Measurements from ENCODE around the gene RAD51AP1. TPM values are rescaled to one million over a fixed set of nuclear protein-coding genes. Genes with fewer than 3 reads are reported as not detected.
A peak's percentile ranks its signal among the peaks of the same experiment; 100 is the strongest.

RAD51AP1 gene
- total RNA-seq, 1 experiment from 2014 or later, result 59.4 TPM

DNA sequence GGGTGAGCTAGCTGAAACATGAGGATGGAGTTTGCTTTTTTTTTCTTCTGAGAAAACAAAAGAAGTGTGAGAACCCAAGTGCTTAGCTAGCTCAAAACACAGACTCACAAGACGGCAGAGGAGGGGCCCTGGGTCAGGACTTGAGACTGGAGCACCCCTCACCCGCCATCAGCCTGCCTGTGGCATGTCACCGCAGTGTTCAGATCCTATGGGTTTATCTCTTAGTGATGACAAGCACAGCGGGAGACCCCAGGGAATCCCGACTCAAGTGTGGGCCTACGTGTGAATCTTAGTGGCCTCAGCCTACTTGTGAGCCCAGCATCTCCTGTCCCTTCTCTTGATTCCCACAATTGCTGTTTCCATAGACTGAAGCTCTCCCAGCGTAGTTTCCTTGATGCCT, 46.2 kb downstream of the RAD51AP1 start:
- Histone ChIP-seq H3K23me2 (ENCODE audit: insufficient read length, low read depth, low read length, poor library complexity, severe bottlenecking) (no peaks in the 10 kb centered on the region), H3K9ac (ENCODE audit: extremely low read depth, insufficient read length, low read length) (no peak overlapping the region), H3K4me2 (ENCODE audit: insufficient read depth, insufficient read length, low read length) (no peak overlapping the region), H3K4ac (ENCODE audit: low read depth, low read length) (no peak overlapping the region), H2BK15ac (ENCODE audit: low read depth, low read length) (no peak overlapping the region), H4K8ac (replicated peaks; ENCODE audit: insufficient read length, low read depth, low read length) (no peak overlapping the region), H3K18ac (ENCODE audit: insufficient read length, low read depth, low read length) (no peak overlapping the region), H4K20me1 (ENCODE audit: control insufficient read depth, insufficient read depth, insufficient read length) (no peaks in the 10 kb centered on the region), H2BK20ac (ENCODE audit: low read depth, low read length, poor library complexity, severe bottlenecking) (no peak overlapping the region), H3K4me1 (ENCODE audit: insufficient read depth, low read length) (no peaks in the 10 kb centered on the region; the same call in 1 of the 2 replicates), H2BK5ac (ENCODE audit: insufficient read length, low read length) (no peak overlapping the region), H3K23ac (ENCODE audit: insufficient read length, low read depth, low read length) (no peak overlapping the region), H2BK12ac (ENCODE audit: insufficient read length, low read depth, low read length) (no peak overlapping the region), H3K27me3 (ENCODE audit: insufficient read depth, low read length) (no peaks in the 10 kb centered on the region), H2BK120ac (ENCODE audit: low read depth, low read length, poor library complexity, severe bottlenecking) (no peak overlapping the region), H2AK5ac (ENCODE audit: insufficient read length, low read length) (no peak overlapping the region), H3K56ac (ENCODE audit: insufficient read length, low read depth, low read length) (no peak overlapping the region), H3T11ph (ENCODE audit: low read length) (no peak overlapping the region), H3K79me2 (ENCODE audit: insufficient read depth, low read length) (no peaks in the 10 kb centered on the region), H3K79me1 (ENCODE audit: insufficient read depth, low read depth, low read length, poor library complexity, severe bottlenecking) (no peaks in the 10 kb centered on the region), H4K5ac (ENCODE audit: insufficient read length, low read depth, low read length) (no peak overlapping the region), H3K27ac (ENCODE audit: insufficient read length, low read depth, low read length) (no peak overlapping the region), H3K14ac (ENCODE audit: insufficient read depth, low read length) (no peak overlapping the region), H3K9me3 (ENCODE audit: control insufficient read depth, low read depth, low read length) (no peaks in the 10 kb centered on the region), H2AFZ (ENCODE audit: low read length) (no peak overlapping the region), H4K91ac (ENCODE audit: insufficient read length, low read depth, low read length) (no peak overlapping the region)
- no CpG with 5 or more reads among the region's 7 CpGs for WGBS (ENCODE audit: extremely low coverage, insufficient read length, low lambda C conversion rate)
- Mint-ChIP-seq H3K4me1 (peaks cover 31 to 36% of the 10 kb centered on the region in 2 experiments), H3K27ac (peak overlapping the region in 1 of 3 experiments; percentile 29; a peak in 2 of 7 replicates), H3K4me3 (no peak overlapping the region), H3K27me3 (ENCODE audit: low read depth) (peaks cover 8% of the 10 kb centered on the region), H3K36me3 (ENCODE audit: insufficient read depth in 1 of 3, low read depth in 3 of 3) (no peaks in the 10 kb centered on the region), H3K9me3 (no peaks in the 10 kb centered on the region; a peak in 1 of 5 replicates)
- DNase-seq, result no peak
- TF ChIP-seq, protein P1, sequence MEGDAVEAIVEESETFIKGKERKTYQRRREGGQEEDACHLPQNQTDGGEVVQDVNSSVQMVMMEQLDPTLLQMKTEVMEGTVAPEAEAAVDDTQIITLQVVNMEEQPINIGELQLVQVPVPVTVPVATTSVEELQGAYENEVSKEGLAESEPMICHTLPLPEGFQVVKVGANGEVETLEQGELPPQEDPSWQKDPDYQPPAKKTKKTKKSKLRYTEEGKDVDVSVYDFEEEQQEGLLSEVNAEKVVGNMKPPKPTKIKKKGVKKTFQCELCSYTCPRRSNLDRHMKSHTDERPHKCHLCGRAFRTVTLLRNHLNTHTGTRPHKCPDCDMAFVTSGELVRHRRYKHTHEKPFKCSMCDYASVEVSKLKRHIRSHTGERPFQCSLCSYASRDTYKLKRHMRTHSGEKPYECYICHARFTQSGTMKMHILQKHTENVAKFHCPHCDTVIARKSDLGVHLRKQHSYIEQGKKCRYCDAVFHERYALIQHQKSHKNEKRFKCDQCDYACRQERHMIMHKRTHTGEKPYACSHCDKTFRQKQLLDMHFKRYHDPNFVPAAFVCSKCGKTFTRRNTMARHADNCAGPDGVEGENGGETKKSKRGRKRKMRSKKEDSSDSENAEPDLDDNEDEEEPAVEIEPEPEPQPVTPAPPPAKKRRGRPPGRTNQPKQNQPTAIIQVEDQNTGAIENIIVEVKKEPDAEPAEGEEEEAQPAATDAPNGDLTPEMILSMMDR (conservative IDR thresholded peaks at IDR 0.05), result no peak

Measured in H9 (cell line).